RWPE1 (cell line): ENCODE results near the gene POU2AF2.

Experiments
- CTCF ChIA-PET: fragments of 350-600 bp; sonication (Branson Sonifier 250); formaldehyde crosslinking; extraction: SDS; loops from one replicate; lab custom pipeline; 2021; lab: Yijun Ruan, JAX
- POLR2A ChIA-PET: fragments of 400-600 bp; formaldehyde crosslinking; extraction: SDS; loops from one replicate; lab custom pipeline; 2020; ENCODE audit warnings: antibody characterized with exemption; ENCODE audit not compliant: low non-redundant PET; lab: Yijun Ruan, JAX
- DNase-seq: peaks from one replicate; pipeline ENCODE4 v3.0.0; 2012; ENCODE audit warnings: low spot score
- H3K27ac ChIP-seq: fragments of 450-650 bp; 2 replicates; pipeline ENCODE4 v1.5.1; 2017
- TF ChIP-seq, protein P1 (sequence below): fragments of 450-650 bp; conservative IDR thresholded peaks from 2 replicates; pipeline ENCODE4 v1.5.1; 2017; ENCODE audit warnings: low read depth, mild to moderate bottlenecking

Gene POU2AF2

DNA sequence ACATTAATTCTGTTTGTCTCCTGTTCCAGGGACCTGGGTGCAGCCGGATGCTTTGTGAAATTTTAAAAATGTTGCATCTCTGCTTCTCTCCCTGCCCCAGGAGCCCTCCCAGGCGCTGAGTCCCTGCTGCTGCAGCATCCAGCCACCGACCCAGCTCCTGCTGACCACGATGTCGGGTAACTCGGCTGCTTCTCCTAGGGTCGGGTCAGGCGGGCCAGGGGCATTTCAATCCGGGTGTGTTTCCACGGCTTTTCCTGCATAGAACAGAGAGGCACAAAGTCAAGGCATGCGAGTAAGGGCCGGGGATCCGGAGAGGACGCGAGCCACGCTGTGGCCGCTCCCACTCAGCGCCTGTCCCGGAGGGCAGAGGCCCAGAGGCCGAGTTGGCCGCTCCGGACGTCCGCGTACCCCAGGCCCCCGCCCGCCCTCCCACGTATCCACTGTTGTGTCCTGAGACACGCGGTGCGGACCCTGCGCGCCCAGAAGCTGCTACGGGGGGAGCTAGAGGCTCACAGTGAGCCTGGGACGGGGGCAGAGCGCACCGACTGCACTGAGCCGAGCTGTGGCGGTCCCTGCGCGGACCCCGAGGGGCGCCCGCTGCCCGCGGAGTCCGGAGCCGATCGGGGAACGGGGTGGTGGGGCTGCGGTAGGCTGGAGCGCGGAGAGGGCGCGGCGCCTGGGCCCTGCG lies 53.0 kb downstream of the POU2AF2 start, which contains the start of gene POU2AF3:
POU2AF3 (plus strand) TSS at position 134 of the 688 bp plus-strand sequence; CDS start at position 170, 36 bp downstream.
- ChIA-PET POLR2A (interaction anchor here (0.5 kb wide), 1 partner anchor 867 kb away, joined by 5 read pairs; no protein-coding TSS in a partner anchor), CTCF (interaction anchor here (0.6 to 1.5 kb wide), 10 partner anchors 8 to 149 kb away, joined by 3 to 6 read pairs (median 4); no protein-coding TSS in a partner anchor)
- no peak within 1 kb of the TSS for H3K27ac ChIP-seq
- TF ChIP-seq, protein P1, sequence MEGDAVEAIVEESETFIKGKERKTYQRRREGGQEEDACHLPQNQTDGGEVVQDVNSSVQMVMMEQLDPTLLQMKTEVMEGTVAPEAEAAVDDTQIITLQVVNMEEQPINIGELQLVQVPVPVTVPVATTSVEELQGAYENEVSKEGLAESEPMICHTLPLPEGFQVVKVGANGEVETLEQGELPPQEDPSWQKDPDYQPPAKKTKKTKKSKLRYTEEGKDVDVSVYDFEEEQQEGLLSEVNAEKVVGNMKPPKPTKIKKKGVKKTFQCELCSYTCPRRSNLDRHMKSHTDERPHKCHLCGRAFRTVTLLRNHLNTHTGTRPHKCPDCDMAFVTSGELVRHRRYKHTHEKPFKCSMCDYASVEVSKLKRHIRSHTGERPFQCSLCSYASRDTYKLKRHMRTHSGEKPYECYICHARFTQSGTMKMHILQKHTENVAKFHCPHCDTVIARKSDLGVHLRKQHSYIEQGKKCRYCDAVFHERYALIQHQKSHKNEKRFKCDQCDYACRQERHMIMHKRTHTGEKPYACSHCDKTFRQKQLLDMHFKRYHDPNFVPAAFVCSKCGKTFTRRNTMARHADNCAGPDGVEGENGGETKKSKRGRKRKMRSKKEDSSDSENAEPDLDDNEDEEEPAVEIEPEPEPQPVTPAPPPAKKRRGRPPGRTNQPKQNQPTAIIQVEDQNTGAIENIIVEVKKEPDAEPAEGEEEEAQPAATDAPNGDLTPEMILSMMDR = no peak
- DNase-seq = no peak

DNA sequence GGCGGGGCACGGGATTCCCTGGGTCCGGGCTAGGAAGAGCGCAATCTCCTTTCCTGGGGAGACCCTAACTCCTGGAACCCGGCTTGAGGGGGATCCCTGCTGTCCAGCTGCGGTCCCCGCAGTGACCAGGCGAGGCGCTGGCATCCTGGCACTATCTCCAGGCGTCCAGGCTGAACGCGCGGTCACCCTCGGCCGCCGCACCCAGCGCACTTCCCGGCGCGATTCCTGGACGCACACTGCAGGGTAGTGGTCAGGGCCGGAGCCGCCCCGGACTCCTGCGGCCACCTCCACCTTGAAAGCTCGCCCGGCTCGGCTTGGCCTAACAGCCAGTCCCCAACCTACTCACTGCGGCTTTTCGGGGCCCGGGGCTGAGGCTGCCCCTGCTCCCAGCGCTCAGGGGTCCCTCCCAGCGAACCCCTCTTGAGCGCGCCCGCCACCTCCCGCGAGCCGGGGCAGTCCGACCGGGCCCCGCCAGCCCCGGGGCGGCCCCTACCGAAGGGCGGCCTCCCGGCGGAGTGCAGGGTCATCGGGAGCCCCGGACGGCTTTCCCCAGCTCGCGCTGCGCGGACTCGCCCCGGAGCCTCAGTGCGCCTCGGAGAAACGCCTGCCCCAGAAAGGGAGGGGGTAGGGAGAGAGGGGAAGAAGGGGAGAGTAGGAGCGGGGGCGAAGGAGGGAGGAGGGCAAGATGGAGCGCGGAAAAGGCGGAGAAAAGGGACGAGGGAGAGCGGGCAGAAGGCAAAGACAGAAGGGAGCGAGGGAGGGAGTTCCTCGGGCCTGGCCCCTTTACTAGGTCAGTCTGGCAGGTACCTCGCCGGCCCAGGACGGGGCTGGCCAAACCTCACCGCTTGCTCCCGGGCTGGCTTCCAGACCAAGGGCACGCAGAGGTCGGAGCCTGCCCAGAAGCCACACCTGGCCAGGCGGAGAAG lies 53.8 kb downstream of the POU2AF2 start:
- peak; percentile 33 for DNase-seq
- POLR2A ChIA-PET = interaction anchor here (0.5 kb wide), 1 partner anchor 867 kb away, joined by 5 read pairs; no protein-coding TSS in a partner anchor
- no peak overlapping the region for H3K27ac ChIP-seq
- TF ChIP-seq, protein P1 = peak; percentile 52
- CTCF ChIA-PET = interaction anchor here (0.6 to 1.5 kb wide), 11 partner anchors 9 to 148 kb away, joined by 3 to 6 read pairs (median 3); no protein-coding TSS in a partner anchor

DNA sequence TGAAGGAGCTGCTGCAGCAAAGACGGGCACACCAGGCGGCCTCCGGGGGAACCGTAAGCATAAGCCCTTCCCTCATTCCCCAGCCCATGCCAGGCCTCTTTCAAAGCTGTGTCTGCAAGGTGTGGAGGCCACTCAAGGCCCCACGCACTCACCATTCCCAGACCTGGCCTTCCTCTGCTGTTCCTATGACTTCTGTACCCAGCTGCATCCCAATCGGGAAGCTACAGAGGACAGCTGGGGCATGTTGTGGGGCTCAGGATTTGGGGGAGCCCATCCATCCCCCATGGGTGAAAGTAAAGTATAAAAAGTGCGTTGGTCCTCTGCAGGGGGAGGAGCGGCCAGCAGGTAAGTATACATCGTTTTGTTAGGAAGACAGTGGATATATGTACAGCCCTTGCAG lies 55.0 kb downstream of the POU2AF2 start:
- POLR2A ChIA-PET = no interaction called here
- no peak for DNase-seq
- TF ChIP-seq, protein P1 = no peak
- H3K27ac ChIP-seq = no peak overlapping the region
- CTCF ChIA-PET = interaction anchor here (0.7 kb wide), 1 partner anchor 129 kb away, joined by 3 read pairs; no protein-coding TSS in a partner anchor

DNA sequence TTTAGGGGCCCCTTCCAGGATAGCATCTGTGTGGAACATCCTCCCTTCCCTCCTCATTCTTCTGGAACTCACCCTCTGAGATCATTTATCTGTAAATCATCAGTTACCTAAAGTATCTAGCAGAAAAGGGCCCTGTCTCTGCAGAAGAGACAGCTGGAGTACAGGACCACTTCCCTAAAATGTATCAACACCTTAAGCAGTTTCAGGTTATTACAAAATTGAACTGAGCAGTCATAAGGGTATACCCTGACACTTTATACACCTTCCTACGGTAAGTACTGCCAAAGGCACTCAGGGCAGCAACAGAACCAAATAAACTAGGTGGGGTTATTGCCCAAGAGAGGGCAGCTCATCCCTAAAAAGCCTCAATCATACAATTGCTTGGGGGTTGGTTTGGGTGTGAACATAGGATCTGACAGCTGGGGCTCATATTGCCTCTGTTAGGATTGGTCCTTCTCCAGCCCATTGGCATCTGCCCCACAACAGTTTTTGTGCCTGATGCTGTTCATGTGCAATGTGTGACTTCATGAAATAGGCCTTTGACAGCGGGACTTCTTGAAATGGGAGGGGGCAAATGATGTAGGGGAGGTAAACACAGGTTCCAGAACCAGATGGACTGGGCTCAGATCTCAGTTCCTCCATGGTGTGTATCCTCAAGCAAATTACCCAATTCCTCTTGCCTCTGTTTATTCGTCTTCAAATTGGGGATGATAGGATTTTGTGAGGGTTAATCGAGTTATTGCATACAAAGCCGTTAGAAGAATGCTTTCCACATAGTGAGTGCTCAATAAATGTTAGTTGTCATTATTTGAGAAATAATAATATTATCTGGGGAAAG lies 55.7 kb downstream of the POU2AF2 start:
- ChIA-PET CTCF (interaction anchor here (0.7 kb wide), 1 partner anchor 128 kb away, joined by 3 read pairs; no protein-coding TSS in a partner anchor), POLR2A (no interaction called here)
- DNase-seq = no peak
- TF ChIP-seq, protein P1 = no peak
- no peak overlapping the region for H3K27ac ChIP-seq

DNA sequence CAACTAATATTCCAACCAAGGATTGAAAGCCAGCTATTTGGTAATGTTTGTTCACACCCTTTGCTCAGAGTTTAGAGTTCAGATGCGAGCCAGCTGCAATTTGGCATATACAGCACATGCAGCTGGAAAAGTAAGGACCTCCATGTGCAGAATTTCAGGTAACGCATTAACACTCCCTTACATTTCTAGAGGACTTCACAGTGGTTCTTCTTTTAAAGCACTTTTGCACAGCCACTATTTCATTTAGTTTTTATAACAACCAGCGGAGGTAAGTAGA lies 56.3 kb downstream of the POU2AF2 start:
- ChIA-PET POLR2A (no interaction called here), CTCF (no interaction called here)
- TF ChIP-seq, protein P1 = no peak
- DNase-seq = no peak
- H3K27ac ChIP-seq = no peak overlapping the region
